Activated CD4-positive, alpha-beta T cell treated with anti-CD3 and anti-CD28 coated beads, Interleukin-10, Interleukin-2, amounts not matched to agents 100 ng/mL and 50 ng/mL, durations not matched to agents 16 hours and 8 hours (primary cell): ENCODE measurements around the gene PSEN1.

Source experiments
- DNase-seq: peaks from one replicate; pipeline ENCODE4 v3.0.0-alpha.2; 2020

PSEN1 gene

GRCh38 chr14:73255693-73256225 lies 119.5 kb downstream of the PSEN1 start:
- no peak for DNase-seq

- DNase-seq, result no peak
These were observed 121.8 kb downstream of the PSEN1 start for GRCh38 chr14:73258076-73258475.

GRCh38 chr14:73258845-73259611 lies 122.7 kb downstream of the PSEN1 start:
- DNase-seq, result no peak

GRCh38 chr14:73259837-73260236 lies 123.5 kb downstream of the PSEN1 start:
- no peak for DNase-seq

GRCh38 chr14:73260574-73260973 lies 124.3 kb downstream of the PSEN1 start:
- no peak for DNase-seq

GRCh38 chr14:73261075-73261474 lies 124.8 kb downstream of the PSEN1 start:
- DNase-seq, result no peak

- DNase-seq, result no peak
These were observed 125.5 kb downstream of the PSEN1 start for GRCh38 chr14:73261520-73262426.

GRCh38 chr14:73262427-73263183 lies 126.3 kb downstream of the PSEN1 start:
- no peak for DNase-seq

- no peak for DNase-seq
These were observed 127.3 kb downstream of the PSEN1 start for GRCh38 chr14:73263606-73264005.

GRCh38 chr14:73264080-73264884 lies 128.0 kb downstream of the PSEN1 start:
- no peak for DNase-seq

GRCh38 chr14:73264885-73265720 lies 128.8 kb downstream of the PSEN1 start:
- no peak for DNase-seq

- DNase-seq, result no peak
These were observed 129.4 kb downstream of the PSEN1 start for GRCh38 chr14:73265721-73266046.

- no peak for DNase-seq
These were observed 130.0 kb downstream of the PSEN1 start for GRCh38 chr14:73266317-73266716.

GRCh38 chr14:73267474-73267873 lies 131.2 kb downstream of the PSEN1 start:
- DNase-seq, result no peak

GRCh38 chr14:73269729-73270531 lies 133.6 kb downstream of the PSEN1 start:
- DNase-seq, result no peak

GRCh38 chr14:73272393-73272792 lies 136.1 kb downstream of the PSEN1 start:
- no peak for DNase-seq
